Measurements from ENCODE around the gene DAAM2.

DAAM2 gene

GRCh38 chr6:39887692-39888450, 95.7 kb downstream of the DAAM2 start:
- DNase-seq (ENCODE audit: low spot score), result peak; percentile 95

DNA sequence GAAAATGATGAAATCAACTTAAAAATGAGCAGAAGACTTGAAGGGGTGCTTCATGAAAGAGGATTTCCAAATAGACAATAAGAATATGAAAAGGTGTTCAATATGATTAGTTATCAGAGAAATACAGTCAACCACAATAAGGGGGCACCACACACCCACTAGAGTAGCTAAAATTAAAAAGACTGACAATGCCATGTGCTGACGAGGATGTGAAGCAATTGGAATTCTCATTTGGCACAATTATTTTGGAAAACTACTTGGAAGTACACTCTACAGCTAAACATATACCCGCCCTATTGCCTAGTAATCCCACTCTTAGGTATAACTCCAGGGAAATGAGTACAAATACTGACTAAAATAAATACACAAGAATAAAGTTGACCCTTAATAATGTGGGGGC, 97.1 kb downstream of the DAAM2 start:
- DNase-seq (ENCODE audit: low spot score), result no peak

DNA sequence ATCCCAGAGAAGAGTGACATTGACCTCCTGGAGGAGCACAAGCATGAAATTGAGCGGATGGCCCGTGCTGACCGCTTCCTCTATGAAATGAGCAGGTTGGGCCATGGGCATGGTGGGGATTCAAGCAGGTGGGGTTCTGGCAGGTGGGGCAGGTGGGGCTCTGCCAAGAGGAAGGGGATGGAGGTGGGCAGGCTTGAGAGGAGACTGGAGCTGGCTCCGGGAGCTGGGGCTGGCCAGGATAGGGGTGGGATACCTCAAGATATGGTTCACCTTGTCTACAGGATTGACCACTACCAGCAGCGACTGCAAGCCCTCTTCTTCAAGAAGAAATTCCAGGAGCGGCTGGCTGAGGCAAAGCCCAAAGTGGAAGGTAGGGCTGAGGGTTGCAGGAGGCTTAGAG, 99.2 kb downstream of the DAAM2 start:
- no peak for DNase-seq (ENCODE audit: low spot score)

GRCh38 chr6:39891976-39892375, 99.8 kb downstream of the DAAM2 start:
- DNase-seq (ENCODE audit: low spot score), result peak; percentile 24

DNA sequence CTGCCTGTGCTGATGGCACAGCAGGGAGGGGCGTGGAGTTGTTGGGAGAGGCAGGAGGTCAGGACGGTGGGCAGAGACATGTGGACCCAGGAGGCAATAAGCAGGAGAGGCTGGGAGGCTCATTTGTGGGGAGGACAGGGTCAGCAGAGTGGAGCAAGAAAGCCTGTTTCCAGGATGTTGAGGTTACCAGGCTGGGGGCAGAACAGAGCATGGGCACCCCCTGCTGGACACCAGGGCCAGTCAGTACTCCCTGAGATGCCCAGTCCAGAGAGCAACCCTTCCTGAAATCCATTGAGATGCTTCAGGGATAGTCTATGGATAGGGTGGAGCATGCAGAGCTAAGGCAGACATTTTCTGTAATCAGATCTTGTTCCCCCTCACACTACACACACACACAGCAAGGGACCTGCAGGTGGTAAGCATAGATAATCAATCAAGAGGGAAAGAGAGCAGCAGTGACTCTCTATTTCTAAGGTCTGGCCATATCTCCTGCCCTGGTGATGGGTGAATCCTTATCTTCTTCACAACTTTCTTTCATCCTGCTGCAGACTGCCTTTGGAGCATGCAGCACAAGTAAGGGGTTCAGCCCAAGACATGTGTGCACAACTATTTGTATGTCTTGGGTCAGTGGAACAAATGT, 100.4 kb downstream of the DAAM2 start:
- DNase-seq (ENCODE audit: low spot score), result peak; percentile 90

- DNase-seq (ENCODE audit: low spot score), result no peak
Measured at GRCh38 chr6:39893286-39893685, 101.1 kb downstream of the DAAM2 start.

DNA sequence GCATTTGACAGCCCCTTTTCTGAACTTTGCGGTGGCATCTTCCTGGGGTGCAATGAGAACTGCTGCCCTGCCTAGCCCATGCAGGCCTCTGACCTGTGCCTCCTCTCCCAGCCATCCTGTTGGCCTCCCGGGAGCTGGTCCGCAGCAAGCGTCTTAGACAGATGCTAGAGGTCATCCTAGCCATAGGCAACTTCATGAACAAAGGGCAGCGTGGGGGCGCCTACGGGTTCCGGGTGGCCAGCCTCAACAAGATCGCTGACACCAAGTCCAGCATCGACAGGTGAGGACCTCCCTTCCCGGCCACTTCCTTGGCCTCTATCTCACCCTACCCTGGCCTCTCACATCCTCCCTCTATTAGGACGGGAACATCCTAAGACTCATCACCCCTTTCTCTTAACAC, 104.5 kb downstream of the DAAM2 start:
- no peak for DNase-seq (ENCODE audit: low spot score)

DNA sequence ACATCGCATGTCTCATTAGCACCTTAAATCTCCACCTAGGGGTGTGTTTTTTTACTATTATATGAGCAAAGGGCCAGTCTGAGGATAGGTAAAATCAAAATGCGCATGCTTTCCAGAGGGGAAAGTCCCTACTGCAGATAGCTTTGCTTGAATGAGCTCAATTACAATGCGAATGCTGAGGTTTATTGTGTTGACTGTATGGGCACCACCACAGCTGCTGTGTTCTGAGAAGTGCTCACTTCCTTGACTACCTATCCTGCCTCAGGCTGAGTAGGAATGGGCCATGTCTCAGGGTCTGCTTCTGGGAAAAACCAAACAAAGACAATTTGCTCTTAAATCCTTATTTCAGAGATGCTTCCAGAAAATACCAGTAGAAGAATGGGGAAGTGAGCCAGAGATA, 105.5 kb downstream of the DAAM2 start:
- no peak for DNase-seq (ENCODE audit: low spot score)

GRCh38 chr6:39898625-39899024, 106.4 kb downstream of the DAAM2 start:
- no peak for DNase-seq (ENCODE audit: low spot score)

- no peak for DNase-seq (ENCODE audit: low spot score)
Measured at GRCh38 chr6:39899554-39900295, 107.5 kb downstream of the DAAM2 start.

GRCh38 chr6:39901116-39901655, 109.0 kb downstream of the DAAM2 start:
- DNase-seq (ENCODE audit: low spot score), result no peak

GRCh38 chr6:39901670-39902069, 109.5 kb downstream of the DAAM2 start:
- DNase-seq (ENCODE audit: low spot score), result no peak

GRCh38 chr6:39902136-39902535, 110.0 kb downstream of the DAAM2 start:
- DNase-seq (ENCODE audit: low spot score), result no peak

DNA sequence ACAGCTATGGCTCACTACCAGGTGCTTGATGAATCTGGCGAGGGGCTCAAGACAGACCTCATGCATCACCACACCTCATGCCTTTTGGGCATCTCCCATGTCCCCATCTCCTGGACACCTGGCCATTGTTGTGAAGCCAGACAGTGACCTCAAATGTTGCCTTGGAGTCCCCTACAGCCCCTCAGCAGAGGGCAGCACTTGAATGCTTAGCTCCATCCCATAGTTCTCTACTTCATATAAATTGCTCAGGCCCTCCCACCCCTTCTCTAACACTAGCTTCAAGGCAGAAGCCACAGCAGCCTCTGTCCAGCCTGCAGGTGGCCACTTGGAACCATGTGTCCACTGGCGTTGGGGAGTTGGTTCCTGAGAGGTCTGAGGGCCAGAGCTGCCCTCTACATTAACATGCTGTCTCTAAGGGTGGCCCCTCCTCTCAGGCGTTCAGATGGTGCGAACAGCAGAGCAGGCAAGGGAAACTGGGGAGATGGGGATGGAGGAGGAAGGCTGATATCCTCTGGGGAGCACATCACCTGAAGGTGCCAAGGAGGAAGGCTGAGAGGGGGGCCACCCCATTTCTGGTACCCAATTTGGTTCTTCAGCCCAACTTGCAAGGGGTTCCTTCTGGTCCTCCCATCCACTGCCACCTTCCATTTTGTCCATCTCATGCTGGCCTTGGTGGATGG, 110.8 kb downstream of the DAAM2 start:
- no peak for DNase-seq (ENCODE audit: low spot score)

GRCh38 chr6:39903656-39904055, 111.5 kb downstream of the DAAM2 start:
- no peak for DNase-seq (ENCODE audit: low spot score)

DNA sequence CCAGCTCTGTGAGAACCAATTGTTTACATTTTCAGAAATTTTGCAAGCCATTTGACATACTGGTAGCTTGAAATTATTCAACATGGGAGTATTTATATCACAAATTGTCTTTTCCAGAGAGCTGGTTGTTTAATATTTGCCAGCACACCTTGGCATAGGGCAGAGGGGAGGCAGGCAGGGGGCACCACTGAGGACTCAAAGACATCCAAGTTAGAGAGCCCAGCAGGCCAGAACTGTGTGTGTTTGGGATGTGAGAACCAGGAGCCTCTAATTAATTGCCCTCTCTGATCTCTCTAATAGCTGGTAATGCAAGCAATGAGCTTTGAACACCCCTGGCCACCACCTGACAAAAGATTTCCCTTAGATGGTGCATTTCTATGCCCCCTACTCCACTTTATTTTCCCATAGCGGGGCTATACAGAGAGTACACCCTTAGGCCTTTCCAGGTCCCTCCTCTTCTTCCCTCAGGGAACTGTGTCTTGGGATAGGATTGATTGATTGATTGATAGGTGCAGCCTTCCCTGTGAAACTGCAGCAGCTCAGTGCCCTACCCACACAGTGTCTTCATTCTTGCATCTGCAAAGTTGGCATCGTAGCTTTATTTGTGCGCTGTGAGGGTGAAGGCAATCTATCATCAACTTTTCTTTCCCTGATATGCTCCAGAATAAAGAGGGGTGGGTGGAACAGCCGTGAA, 112.9 kb downstream of the DAAM2 start:
- no peak for DNase-seq (ENCODE audit: low spot score)

GRCh38 chr6:39905640-39905975, 113.4 kb downstream of the DAAM2 start:
- DNase-seq (ENCODE audit: low spot score), result no peak

GRCh38 chr6:39906318-39906761, 114.2 kb downstream of the DAAM2 start:
- no peak for DNase-seq (ENCODE audit: low spot score)

- no peak for DNase-seq (ENCODE audit: low spot score)
Measured at GRCh38 chr6:39907871-39908575, 115.8 kb downstream of the DAAM2 start.

GRCh38 chr6:39908838-39909583, 116.8 kb downstream of the DAAM2 start:
- no peak for DNase-seq (ENCODE audit: low spot score)

All from AG20443 (cell line).